NCI-H2107 treated with DMSO at 0.1 percent for 48 hours (cell line): Measurements from ENCODE around the gene IL36B.
"Not testable (repeated sequence)": the region's sequence is repeated elsewhere in the genome, so short reads cannot be mapped to it uniquely, and the experiment has no call there.

Source experiments
- DNase-seq: peaks from one replicate; lab custom pipeline; 2025; ENCODE audit not compliant: unreplicated experiment; lab: John Stamatoyannopoulos, UW

IL36B gene

DNA sequence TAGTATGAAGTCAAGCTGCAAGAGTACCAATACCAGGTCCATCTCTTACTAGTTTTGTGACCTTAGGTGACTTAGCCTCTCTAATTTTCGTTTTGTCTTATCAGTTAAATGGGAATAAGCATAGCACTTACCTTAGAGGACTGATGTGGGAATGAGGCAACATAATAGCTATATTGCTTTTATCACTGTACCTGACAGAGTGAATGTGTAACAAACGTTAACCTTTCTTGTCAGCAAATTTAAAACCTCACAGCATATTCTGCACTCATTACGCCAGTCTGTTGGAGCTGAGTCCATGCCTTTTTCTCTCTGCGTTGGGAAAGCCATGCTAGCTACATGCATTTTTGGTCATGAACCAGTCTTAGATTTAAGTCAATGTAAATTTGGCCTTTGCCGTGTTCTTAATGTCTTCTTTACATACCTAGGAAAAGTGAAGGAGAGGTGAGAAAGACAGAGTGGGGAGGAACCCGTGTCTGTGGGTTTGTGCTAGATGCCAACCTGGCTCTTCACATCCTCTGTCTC, at the start of gene IL36B:
Gene IL36B (minus strand): TSS at position 472 of the 522 bp plus-strand sequence.
- no peak for DNase-seq

DNA sequence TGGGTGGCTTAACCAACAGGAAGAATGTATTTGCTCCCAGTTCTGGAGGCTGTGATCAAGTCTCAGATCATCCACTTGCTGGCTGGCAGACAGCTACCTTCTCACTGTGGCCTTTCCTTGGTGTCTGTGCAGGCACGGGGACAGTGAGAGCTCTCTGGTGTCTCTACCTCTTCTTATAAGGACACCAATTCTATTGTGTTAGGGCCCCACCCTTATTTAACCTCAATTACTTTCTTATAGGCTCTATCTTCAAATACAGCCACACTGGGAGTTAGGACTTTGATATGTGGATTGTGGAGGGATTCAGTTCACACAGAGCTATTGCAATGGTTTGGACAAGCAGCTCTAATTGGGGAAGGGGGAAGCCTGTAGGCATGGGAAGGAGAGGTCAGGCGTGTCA, 49.5 kb upstream of the IL36B start:
- DNase-seq: no peak

DNA sequence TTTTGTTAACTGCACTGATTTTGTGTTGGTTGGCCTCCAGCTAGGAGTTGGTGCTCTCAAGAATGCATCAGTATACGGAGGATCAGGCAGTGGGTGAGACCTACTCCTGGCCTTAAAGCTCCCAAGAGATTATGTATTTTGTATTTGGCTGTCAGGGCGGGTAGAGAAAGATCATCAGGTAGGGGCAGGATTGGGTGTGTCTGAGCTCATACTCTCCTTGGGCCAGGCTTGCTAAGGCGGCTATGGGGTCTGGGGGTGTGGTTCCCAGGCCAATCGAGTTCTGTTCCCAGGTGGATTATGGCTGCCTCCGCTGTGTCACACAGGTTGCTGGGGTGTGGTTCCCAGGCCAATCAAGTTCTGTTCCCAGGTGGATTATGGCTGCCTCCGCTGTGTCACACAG, 45.9 kb upstream of the IL36B start:
- no peak for DNase-seq

DNA sequence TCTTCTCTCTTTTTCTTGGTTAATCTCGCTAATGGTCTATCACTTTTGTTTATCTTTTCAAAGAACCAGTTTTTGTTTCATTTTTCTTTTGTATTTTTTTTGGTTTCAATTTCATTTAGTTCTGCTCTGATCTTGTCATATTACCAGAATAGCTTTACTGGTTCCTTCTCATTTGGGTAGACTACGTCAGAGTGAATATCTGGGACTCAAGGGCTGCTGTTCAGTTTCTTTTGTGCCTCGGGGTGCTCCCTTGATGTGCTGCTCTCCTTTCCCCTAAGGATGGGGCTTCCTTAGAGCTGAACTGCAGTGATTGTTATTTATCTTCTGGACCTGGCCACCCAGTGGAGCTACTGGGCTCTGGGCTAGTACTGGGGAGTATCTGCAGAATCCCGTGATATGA, 45.4 kb upstream of the IL36B start:
- no peak for DNase-seq

DNA sequence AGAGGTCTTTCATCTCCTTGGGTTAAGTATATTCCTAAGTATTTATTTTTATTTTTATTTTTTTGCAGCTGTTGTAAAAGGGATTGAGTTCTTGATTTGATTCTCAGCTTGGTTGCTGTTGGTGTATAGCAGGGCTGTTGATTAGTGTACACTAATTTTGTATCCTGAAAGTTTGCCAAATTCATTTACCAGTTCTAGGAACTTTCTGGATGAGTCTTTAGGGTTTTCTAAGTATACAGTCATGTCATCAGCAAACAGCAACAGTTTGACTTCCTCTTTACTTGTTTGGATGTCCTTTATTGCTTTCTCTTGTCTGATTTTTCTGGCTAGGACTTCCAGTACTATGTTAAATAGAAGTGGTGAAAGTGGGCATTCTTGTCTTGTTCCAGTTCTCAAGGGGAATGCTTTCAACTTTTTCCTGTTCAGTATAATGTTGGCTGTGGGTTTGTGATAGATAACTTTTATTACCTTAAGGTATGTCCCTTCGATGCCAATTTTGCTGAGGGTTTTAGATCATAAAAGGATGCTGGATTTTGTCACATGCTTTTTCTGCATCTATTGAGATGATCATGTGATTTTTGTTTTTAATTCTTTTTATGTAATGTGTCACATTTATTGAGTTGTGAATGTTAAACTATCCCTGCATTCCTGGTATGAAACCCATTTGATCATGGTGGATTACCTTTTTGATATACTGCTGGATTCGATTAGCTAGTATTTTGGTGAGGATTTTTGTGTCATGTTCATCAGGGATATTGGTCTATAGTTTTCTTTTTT, 44.4 kb upstream of the IL36B start:
- not testable (repeated sequence) for DNase-seq

DNA sequence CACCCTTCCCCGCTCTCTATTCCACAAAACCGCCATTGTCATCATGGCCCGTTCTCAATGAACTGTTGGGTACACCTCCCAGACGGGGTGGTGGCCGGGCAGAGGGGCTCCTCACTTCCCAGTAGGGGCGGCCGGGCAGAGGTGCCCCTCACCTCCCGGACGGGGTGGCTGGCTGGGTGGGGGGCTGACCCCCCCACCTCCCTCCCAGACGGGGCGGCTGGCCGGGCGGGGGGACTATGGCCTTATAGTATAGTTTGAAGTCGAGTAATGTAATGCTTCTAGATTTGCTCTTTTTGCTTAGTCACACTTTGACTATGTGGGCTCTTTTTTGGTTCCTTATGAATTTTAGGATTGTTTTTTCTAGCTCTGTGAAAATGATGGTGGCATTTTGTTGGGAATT, 43.6 kb upstream of the IL36B start:
- not testable (repeated sequence) for DNase-seq

DNA sequence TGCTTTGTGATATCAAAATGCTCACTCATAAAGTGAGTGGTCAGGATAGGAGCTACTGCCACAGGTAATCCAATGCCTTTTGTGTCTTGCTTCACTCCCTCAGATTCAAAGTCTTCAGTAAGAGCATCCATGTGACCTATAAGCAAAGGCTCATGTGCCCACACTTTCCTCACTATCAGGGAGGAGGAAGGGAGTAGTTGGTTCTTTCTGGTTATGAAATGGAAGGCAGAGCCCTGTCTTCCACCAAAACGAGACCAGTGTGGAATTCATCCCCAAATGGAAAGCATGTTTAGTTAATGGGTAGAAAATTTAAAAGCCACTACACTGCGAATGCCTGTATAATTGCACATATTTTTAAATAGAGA, 40.9 kb upstream of the IL36B start:
- no peak for DNase-seq

DNA sequence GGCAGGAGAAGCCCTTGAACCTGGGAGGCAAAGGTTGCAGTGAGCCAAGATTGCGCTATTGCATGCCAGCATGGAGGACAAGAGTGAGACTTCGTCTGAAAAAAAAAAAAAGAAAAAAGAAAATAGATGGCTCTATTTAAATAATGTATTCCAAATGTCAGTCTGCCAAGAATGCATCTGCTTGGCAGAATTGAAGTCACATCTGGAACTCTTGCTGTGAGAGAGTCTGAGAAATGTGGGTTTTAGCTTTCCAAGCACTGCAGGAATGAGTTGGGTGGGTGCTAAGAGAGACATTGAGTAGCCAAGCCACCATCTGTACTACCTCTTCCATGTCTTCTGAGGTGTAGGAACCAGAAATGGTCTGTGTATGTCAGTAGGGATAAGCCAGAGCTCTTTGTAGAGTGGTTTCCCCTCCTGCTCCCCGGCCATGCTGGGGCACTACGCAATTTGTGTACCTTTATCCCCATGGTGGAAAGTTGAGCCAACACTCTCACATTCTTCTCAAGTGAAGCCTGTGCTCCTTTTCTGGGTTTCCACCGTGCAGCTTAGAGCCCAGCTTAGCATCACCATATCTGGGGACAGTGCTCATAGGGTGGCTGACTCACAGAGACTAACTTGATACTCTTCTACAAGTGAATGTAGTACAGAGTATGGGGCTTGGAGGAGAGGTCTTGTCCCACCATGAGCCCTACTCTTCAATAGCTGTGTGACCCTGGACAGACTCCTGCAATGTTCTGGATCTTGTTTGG, 40.4 kb upstream of the IL36B start:
- DNase-seq: no peak

DNA sequence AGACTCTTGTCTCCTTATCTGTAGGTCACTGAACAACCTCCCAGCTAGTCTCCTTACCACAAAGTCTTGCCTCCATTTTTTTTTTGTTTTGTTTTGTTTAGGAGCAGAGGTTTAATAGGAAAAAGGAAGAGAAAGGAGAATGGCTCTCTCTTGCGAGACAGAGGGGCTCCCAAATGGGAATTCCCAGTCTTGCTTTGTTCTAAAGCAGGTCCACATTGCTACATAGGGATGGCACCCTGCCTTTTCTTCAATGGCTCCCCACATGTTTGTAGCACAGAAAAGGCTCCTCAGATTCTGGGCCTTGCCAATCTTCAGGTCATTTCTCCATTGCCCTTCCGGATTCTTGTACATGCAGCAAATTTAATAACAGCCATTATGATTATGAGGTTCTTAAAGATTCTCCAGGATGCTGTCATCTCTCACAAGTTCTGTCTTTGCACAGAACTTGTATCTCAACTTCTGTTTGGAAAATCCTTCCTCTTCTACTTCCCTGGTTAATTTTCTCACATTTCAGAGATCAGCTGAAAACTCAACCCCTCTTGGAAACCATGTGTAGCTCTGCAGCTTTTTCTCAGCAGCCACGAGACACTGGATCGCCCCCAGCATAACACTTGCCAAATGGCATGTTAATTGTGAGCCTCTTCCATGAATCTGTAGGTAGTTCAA, 38.7 kb upstream of the IL36B start:
- DNase-seq: no peak

DNA sequence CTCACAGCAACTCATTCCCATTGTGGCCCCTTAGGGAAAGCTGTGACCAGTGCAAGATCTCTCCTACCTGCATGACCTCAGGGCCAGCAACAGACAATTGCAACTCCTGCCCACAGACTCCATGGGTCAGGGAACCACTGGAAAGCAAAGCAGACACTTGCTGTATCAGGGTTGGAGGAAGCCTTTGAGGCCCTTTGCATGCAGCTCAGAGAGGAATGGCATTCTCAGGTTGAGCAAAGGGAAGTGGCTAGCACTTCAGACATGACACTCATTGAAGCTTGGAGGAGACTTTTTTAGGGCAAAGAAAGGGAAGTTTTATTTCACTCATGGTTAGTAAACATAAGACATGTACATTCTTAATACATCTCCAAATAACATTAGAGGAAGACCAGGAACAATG, 37.2 kb upstream of the IL36B start:
- DNase-seq: no peak

DNA sequence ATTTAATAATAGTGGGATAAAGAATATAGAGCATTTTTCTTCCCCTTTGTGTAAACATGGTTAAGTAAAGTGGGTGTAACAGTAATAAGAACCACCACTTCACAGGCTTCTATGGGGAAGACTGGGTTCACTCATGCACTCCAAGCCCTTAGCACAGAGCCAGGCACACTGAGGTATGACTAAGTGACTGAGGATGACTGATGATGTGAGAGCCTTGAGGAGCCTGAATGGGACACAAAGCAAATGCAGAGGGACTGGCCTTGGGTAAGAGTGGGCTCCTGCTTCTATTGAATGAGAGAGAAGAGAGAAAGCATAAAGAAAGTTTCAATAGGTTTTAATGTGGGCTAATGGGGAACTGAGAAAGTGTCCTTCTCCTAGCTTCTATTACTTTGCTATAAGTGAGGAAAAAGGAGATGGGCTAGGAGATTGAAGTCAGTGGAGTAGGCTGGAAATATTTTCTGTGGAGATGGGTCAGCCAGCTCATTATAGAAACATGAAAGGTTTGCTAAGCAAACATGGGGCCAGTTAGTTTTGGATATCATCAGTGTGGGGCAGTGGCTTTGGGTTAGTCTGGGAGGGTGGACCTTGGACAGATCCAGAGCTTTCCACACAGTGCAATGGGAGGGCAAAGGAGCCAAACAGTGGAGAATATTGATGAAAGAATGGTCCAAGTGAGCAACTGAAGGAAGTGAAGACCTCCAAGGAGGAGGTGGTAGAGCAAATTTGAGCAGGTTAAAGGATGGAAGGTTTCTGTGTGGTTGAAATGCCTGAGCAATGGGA, 35.7 kb upstream of the IL36B start:
- DNase-seq: no peak

DNA sequence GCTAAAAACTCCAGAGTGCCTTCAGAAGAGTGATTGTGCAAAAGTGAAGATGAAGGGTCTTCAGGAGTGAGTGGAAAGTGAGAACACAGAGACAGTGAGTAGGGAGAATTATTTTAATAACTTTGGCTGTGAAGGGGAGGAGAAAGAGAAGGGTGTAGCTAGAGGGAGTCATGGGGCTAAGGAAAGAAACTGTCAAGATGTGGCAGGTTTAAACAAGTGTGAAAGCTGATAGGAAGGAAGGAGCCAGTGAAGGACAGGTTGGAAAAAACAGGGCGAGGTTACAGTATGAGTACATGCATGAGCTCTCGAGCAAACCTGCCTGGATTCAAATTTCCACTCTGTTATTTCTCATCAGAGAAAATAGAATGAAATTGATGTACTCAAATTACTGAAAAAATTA, 32.9 kb upstream of the IL36B start:
- no peak for DNase-seq

DNA sequence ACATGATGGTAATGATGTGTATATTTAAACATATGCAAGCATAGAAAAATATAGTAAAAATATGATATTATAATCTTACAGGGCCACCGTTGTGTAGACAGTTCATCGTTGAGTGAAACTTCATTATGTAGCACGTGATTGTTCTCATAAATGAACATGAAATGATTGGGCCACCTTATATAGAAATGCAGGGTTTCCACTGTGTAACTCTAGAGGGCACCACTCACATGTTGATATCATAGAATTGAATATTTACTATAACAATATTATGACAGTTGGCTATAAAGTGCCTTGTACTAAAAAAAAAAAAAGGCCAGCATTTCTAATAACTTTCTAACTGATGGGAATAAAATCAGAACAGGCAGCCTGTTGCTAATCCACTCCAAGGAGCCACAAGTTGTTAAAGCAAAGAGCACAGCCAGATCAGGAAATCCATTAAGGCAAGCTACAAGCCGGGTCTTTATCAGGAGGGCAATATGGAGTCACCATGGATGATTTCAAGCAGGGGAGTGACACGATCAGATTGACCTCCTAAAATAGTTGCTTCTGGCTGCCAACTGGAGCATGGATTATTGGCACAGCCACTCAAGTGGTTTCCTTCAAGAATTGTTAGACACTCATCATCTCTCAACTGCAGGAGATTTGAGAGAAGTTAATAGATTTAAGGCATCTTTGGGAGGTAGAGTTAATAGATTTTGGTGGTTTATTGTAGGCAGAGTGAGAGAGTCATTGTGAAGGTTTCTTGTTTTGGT, 31.8 kb upstream of the IL36B start:
- no peak for DNase-seq

DNA sequence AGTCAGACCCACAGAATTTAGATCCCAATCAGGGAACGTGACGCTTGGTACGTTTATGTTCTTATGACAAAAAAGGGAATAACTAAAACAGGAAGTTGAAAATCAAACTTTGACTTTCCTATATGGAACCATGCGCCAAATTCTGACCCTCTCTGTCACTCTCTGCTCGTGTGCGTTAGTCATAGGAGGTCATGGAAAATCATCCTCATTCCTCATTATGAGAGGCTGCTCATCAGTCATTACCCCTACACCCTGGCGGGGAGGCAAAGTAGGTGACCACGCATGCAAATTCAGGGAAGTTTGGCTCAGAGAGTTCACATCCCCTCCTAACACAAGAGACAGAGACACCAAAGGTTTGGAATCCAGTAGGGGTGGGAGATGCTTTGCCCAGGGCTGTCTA, 30.6 kb upstream of the IL36B start:
- no peak for DNase-seq

DNA sequence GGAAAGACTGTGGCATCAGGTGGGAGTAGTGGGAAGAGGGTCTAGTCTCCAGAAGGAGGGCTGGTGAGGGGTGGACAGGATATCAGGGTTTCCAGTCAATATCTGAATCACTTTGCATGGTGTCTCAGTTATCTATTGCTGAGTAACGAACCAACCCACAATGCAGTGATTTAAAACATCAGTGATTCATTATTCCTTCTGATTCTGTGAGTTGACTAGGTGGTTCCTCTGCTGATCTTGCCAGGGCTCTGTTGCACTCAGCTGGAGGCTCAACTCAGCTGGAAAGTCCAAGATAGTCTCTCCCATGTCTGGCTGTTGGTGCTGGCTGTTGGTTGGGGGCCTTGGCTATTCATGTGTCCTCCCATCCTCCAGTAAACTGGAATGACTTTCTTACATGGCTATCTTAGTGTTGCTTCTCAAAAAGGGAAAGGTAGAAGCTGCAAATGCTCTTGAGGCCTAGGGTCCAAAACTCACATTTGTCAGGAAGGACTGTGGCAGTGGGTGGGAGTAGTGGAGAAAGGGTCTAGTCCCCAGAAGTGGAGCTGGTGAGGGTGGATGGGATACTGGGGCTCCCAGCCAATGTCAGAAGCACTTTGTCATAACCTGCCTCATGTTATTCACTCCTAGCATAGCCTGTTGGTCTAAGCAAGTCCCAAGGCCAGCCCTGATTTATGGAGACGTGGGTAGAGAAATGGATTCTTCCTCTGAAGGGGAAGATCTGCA, 29.0 kb upstream of the IL36B start:
- DNase-seq: no peak

DNA sequence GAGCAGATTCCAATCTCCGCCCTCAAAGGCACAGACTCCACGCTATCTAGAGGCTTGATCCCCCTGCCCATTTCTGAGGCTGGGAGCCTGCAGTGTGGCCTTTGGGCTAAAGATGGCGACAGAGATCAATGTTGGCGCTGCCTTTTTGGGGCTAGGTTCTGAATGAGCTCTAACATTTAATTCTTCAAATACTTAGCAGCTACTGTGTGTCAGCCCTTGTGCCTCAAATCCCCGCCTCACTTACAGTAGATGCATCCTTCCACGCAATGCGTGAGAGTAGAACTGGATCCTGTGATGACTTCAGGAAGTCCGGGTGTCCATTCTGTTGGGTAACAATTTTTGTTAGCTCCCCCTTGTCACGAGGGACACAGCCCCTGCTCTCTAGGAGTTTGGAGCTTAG, 27.5 kb upstream of the IL36B start:
- no peak for DNase-seq

DNA sequence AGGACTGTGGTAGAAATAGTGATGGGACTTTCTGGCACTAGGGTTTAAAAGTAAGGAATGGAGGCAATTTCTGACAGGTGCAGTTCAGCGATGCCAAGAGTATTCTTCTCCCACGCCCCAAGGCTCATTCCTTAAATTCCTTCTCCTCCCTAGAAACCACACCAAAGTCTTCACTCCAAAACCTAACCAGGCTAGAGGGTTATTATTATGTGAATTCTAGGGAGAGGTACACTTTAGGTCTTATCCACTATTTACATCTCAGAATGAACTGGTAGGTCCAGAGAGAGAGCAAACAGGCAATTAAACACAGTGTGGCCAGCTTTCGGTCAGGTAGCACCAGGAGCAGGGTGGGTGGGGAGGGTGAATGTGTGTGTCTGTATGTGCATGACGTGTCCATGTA, 26.5 kb upstream of the IL36B start:
- DNase-seq: no peak

DNA sequence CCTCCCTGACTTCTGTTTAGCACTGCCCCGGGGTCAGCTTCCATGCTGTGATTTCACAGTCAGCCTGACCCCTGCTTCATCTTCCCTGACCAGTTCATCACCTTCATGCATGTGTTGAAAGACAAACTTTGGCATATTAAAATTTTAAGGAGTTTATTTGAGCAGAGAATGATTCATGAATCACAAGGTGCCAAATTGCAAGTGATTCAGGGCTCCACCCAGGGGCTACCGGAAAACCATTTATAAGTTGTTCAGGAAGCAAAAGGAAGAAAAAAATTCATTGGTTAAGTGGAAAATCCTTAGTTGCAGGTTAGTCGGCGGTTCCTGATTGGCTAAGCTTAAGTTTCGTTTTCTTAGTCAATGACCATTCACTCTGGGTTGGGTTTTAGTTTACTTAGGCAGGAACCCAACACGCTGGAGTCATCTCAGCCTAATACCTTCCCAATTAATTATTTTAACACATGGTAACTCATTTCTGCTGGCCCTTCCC, 25.7 kb upstream of the IL36B start:
- DNase-seq: no peak

DNA sequence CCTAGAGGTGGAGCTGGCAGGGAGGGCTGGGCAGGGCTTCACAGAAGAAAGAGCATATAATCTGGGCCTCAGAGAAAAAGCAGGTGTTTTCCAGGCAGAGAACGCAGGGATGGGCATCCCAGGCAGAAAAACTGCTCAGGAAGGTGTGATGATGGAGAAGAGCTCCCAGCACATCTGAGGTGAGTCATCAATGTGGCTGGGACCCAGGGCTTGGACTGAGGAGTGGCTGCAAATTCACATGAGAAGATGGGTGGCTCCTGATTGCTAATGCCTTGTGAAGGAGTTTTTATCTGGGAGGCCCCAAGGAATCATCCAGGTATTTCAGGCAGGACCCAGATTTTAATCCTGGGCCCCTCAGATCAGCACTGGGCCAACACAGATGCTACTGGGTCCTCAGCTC, 25.3 kb upstream of the IL36B start:
- no peak for DNase-seq
